Stimulated activated CD8-positive, alpha-beta memory T cell treated with anti-CD3 and anti-CD28 coated beads, Interleukin-7, amount 100 ng/mL, for 4 hours (primary cell): ENCODE results near the gene ZNF213.

Experiments used
- DNase-seq, 2 donors: peaks; one replicate each; pipeline ENCODE4 v3.0.0-alpha.2; 2020; ENCODE audit warnings: low read depth in 2 of 2

The ZNF213 gene

DNA sequence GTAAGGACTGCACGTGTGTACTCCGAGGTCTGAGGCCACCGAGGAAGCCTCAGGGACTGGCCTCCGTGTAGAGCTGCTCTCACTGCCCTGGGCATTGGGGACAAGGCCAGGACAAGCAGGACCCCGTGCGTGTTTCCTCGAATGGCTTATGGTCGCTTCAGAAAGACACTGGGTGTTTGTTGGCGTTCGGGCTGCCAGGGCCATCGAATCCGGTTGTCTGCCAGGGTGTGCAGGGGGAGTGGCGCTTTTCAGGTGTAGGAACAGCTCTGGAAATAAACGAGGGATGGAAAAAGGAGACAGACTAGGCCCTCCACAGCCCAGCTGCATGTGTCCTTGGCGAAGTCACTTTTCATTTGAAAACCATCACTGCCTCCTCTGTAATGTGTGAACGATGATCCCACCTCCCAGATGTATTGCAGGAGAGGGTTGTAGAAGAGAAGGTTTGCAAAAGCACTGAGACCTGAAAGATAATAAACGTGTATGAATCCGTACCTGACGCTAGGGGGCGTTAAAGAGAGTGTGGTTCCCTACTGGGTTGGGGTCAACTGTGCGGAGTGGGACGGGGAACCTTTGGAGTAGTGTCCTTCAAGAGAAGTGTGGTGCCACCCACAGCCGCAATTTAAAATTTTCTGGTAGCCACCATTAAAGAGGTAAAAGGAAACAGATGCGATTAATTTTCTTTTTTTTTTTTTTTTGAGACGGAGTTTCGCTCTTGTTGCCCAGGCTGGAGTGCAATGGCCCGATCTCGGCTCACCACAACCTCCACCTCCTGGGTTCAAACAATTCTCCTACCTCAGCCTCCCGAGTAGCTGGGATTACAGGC lies 33.6 kb upstream of the ZNF213 start:
- peak in 1 of 2 donors; percentile 11 for DNase-seq

DNA sequence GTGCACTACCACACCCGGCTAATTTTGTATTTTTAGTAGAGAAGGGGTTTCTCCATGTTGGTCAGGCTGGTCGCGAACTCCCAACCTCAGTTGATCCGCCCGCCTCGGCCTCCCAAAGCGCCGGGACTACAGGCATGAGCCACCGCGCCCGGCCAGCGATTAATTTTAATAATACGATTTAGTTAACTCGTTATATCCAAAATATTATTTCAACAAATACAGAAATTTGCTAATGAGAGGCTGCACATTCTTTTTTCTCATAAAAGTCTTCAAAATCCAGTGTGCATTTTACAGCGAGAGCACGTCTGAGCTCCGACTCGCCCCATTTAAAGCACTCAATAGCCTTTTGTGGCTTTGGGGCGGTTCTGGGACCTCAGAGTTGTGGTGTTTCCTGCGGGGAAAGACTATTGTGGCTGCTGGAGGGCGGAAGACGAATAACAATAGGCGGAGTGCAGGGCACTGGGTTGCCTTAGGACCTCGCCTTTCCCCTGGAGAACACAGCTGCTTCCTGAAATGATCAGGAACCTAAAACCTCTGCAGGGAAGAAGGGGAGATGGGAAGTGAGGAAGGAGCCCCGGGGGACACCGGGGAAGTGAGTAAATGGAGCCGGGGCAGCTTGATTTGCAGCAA lies 32.9 kb upstream of the ZNF213 start:
- no peak for DNase-seq

DNA sequence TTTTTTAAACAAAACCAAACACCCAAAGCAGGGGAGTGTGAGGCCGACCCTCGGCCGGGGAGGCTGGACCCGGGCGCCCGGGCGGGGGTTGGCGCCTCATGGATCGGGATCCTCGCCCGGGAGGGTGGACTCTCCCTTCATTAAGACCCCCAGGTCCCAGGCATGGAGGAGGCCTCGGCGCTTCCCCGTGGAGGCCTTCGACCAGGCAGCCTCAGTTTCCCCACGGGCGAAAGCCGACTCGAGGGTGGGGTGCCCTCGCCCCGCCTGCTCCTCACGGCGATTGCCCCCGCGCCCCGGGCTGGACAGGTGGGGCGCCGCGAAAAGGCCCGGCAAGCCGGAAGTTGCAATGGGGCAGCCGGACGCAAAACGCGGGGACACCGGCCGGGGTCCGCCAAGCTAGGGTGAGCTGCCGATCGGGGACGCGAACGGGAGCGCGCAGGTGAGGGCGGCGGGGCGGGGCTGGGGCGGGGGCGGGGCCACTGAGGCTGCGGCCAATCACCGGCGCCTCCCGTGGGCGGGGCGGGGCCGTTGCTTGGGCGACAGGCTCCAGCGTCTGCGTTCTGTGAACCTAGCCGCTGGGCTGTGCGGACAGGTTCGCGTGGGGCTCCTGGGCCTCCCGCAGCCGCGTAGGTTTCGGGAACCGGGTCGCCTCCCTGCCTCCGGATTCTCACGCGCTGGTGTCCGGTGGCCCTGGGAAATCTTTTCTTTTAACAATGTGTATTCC lies 28.5 kb upstream of the ZNF213 start:
- peak; percentile 70 to 88 for DNase-seq

DNA sequence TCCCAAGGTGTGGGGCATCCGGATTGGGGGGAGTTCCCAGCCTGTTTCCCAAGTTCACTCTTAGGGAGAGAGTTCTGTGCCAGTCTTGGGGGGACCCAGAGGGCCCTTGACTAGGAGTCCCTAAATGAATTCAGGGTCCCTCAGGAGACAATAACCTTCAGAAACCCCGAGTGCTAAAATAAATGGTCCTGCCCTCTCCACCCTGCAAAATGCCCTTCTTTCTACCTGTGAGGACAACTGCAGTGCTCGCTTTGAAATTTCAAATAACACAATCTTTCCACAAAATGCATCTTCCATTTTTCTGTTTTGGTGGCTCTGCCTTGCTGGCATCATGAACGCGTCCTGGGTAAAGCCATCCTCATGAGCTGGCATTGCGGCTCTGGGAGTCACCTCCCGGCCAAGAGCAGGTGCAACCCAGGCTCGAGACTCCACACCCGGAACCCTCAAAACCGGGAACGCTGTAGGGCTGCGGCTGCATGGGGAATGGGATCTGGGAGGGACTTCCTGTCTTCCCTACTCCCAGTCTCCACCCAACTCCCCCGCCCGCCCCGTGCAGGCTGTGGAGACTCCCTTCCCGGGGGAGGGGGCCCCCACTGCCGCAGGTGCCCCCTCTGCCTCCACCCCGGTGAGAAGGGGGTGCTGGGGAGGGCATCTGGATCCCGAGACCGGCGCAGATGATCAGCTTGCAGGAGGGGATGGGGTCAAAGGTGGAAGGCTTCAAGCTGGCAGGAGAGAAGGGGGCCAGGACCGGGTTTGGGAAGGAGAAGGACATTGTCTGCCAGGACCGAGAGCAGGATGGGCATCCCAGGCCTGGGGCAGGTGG lies 22.6 kb upstream of the ZNF213 start, which contains the start of gene ZNF205:
Gene ZNF205, plus strand, starts transcription at position 529 of the 823 bp plus-strand sequence. CDS start 845 bp downstream, outside the sequence.
- DNase-seq = no peak

DNA sequence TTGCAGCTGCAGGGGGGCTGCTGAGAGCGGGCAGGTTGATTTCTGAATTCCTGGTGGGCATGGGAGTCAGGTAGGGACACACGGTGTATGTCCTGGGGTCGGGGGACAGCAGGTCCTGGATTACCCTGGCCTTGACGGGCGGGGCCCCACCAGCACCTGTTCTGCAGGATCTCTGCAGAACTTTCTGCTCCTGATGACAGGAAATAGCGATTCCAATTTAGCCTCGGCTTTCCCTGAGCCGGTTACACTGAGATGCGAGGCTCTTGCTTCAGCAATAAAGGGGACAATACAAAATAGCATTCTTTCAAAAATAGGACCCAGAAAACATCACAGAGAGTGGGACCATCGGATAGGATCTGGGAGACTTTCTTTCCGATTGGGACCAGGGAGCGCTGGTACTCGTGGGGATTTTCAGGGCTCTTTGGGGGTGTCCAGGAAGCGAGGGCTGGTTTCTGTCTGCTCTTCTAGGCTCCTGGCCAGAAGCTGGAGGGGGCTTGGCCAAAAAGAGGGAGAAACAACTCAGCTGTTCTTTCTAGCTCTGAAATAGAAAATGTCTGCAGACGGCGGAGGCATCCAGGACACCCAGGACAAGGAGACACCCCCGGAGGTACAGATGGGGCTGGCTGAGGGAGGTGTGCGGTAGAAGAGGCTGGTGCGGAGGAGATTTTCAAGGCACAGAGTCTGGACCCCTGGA lies 21.8 kb upstream of the ZNF213 start:
- DNase-seq = no peak

DNA sequence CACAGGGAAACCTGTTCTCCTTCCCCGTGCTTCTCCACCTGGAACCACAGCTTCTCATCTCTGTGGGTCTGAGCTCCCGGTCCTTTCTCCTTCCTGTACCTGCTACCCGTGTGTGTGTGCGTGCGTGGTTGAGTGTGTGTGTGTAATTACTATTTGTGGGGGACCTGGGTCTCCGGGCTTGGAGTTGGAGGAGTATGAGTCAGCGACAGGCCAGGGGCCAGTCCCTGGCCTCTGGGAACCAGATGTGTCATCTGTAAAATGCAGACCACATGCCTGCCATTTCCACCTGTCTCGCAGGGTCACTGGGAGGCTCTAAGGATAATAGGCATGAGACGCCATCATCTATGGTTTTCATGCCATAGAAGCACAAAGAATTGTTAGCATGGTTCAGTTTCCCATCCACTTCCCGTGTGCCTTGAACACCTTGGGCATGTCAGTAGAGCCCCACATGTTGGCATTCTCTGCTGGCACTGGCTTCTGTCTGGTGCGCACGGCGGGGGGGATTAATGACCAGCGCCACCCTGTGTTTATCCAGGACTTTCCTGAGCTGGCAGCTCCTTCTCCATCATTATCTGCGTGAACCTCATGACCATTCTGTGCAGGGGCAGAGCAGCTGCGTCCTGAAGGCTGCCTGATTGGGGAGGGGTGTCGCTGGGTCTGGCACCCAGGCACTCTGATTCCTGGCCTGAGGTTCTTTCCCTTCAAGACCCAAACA lies 20.9 kb upstream of the ZNF213 start:
- no peak for DNase-seq

DNA sequence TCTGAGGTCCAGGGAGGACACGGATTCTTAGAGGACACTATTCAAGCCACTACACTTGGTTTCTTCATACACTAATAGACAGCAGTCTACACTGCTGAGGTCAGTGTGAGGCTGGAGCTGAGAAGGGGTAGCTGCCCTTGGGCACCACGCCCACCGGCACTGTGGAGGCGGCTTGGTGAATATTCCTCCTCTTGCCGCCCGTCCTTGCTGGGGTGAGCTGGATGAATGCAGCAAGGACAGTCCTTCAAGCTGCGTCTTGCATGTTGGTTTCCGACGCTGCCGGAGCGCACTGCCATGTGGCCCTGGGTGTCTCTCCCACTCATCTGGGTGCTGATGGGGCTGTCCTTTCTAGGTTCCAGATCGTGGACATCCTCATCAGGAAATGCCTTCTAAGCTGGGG lies 19.8 kb upstream of the ZNF213 start:
- DNase-seq = no peak

DNA sequence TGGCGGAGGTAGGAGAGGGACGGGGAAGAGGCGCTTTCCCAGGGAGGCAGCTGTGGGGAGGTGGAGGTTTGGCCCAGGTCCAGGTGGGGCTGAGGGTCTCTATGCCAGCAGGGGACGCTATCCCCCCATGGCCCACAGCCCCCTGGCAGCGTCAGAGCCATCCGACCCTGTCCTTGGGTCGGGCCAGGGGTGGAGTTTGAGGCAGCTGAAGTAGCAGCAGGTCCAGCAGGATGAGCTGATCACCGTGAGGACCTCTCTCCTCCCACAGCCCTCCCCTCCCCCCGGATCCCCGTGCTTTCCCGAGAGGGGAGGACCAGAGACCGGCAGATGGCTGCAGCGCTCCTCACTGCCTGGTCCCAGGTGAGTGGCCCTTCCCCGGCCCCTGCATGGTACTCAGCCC lies 19.3 kb upstream of the ZNF213 start:
- DNase-seq = no peak

DNA sequence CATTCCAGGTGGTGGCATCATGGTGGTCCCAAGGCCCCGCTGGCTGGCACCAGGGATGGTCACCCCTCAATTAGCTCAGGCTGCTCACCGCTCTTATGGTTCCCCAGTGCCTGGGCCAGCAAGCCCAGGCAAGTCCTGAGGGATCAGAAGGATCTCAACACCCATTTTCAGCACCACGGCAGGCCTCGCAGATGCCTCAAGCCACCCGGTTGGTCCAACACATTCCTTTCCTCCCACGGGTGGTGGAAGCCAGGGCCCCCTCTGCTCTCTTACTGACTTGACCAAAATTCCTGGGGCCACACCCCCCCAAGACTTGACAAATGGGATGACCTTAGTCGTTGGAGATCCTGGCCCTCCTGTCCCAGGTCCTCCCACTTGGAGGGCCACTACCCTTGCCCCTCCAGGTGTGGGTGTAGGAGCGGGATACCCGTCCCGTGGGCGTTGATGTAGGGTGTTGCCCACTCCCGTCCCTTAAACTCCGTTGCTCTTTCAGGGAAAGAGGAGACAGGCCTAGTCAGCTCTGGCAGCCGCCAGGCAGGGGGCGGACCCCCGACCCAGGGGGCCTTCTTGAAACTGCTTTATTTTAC lies 16.5 kb upstream of the ZNF213 start:
- DNase-seq = no peak

DNA sequence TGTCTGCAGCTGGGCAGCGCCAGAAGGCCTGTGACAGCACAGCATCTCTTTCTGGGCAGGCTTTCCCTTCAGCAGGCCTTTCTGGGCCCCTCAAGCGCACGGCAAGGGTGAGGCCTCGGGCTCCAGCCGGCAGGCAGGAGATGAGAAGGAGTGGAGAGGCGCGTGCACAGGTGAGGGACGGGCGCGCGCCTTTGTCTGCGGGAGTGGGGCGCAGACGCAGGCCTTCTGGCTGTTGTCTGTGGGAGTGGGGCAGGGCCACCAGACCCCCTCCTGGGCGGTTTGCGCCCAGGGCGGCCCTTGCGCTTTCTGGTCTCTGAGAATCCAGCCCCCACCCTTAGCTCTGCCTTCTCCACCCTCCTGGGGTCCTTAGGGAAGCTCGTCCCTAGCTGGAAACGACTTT lies 16.0 kb upstream of the ZNF213 start:
- DNase-seq = no peak

DNA sequence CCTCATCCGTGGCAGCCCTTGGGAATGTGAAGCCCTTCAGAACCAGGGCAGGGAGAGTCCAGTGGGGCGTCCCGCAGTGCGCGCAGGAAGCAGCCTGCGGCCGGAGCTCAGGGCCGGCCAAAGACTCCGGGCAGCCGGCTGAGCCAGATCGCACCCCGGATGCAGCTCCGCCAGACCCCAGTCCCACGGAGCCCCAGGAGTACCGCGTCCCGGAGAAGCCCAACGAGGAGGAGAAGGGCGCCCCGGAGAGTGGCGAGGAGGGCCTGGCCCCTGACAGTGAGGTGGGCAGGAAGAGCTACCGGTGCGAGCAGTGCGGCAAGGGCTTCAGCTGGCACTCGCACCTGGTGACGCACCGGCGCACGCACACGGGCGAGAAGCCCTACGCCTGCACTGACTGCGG lies 15.5 kb upstream of the ZNF213 start:
- no peak for DNase-seq

DNA sequence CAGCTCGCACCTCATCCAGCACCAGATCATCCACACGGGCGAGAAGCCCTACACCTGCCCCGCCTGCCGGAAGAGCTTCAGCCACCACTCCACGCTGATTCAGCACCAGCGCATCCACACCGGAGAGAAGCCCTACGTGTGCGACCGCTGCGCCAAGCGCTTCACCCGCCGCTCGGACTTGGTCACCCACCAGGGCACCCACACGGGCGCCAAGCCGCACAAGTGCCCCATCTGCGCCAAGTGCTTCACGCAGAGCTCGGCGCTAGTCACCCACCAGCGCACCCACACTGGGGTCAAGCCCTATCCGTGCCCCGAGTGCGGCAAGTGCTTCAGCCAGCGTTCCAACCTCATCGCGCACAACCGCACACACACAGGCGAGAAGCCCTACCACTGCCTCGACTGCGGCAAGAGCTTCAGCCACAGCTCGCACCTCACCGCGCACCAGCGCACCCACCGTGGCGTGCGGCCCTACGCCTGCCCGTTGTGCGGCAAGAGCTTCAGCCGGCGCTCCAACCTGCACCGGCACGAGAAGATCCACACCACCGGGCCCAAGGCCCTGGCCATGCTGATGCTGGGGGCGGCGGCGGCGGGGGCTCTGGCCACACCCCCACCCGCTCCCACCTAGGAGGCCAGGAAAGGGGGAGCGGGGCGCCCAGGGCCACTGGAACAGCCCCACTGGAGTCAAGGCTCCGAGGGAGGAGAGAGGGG lies 15.0 kb upstream of the ZNF213 start:
- DNase-seq = no peak

DNA sequence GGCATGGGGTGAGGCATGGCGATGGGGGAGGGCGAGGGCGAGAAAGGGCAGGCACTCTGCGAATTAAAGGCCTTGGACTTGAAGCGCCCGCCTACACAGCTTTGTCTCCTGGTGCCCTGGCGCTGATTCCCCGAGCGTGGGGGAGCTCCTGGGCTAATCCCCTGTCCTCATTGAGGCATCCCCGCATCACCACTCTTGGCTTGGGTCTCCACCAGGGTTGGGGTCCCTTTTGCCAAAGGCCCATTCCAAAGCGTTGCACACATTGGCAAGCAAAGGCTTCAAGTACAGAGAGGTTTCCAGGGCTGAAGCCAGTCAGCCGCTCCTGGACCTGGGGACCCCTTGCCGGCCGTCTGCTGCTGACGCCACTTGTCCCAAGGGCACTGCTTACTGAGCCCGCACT lies 14.4 kb upstream of the ZNF213 start:
- no peak for DNase-seq

DNA sequence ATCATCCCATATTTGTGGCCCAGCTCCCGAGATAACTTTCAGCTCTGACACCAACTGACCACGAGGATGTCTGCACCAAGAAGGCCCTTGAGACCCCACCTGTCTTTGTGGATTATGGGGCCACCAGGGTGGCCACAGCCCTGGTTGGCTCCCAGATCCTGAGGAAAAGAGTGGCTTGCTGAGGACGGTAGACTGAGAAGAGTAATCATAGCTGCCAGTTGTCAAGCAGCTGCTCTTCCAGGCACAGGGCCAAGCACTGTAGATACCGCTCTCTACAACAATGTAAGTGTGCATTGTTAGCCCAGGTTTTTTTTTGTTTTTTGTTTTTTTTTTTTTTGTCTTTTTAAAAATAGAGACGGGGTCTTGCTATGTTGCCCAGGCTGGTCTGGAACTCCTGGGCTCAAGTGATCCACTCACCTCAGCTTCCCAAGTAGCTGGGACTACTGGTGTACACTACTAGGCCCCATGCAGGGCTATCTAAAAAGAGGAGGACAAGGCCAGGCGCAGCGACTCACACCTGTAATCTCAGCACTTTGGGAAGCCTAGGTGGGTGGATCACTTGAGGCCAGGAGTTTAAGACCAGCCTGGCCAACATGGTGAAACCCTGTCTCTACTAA lies 12.9 kb upstream of the ZNF213 start:
- DNase-seq = no peak

DNA sequence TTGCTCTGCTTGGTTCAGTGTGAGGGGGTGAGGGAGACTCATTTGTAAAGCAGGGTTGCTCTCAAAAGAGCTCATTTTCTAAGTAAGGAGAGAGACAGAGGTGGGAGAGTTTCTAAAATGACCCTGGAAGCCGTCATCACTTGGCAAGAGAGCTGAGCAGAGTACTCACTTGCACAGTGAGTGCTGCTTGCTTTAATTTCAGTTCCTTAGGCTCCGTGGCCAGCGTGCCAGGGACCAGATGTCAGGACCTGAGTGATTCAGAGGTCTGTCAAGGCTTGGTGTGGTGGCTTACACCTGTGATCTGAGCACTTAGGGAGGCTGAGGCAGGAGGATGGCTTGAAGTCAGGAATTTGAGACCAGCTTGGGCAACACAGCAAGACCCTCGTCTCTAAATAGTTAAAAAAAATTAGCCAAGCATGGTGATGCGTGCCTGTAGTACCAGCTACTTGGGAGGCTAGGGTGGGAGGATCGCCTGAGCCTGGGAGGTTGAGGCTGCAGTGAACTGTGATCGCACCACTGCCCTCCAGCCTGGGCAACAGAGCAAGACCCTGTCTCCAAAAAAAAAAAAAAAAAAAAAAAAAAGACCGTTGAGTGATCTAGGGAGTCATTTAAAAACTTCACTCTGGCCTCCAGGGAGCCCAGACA lies 11.8 kb upstream of the ZNF213 start:
- DNase-seq = no peak

DNA sequence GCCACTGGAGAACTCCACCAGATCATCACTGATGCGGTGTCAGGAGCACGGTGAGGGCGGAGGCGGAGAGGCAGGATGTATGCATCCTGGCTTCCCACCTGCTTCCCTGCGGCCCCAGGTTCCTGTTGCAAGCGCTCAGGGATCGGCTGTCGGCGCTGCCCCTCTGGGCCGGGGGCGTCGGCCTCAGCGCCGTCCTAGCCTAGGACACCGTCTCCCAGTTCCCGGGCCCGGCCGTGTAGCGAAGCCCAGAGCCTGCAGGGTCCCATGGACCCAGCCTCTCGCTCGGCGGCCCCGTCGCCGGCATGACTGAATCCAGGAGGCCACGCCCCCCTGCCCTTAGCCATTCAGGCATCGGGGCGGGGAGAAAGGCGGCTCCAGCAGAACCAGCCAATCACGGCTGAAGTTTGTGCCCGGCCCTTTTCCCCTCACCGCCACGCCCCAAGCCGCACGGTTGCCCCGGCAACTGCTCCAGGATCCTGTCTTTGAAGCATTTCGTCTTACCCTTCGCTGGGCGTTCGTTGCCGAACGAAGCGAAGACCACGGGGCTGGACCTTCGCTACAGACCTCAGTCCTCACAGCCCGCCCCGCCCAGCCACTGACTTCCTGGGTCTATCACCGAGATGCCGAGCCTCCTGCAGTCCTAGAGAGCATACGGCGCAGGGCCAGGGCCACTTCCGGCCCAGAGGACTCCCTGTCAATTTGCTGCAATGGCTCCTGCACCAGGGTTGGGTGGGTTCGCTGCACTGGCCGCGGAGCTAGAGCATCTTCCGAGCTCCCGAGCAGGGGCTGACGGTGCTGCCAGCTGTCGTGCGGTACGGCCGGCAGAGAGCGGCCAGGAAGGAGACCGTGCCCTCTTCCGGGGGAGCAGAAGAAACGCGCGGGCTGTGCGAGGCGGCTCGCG lies 10.6 kb upstream of the ZNF213 start:
- DNase-seq = peak; percentile 92 to 95

DNA sequence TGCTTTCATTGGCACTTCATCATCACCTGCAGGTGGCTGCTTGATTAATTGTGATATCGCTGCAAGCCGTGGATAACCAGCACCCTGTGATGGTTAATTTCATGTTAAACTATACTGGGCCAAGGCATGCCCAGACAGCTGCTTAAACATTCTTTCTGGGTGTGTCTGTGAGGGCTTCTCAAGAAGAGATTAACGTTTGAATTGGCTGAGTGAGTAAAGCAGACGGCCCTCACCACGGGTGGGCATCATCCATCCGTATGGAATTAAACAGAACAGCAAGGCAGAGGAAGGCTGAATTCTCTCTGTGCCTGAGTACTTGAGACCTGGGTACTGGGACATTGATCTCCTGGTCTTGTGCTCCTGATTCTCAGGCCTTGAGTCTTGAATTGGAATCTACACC lies 7.1 kb upstream of the ZNF213 start:
- no peak for DNase-seq
